Measurements from ENCODE around the gene BMP10.

The BMP10 gene

GRCh38 chr2:68853035-68853434 is 18.2 kb downstream of the BMP10 start:
- ATAC-seq (replicated peaks) (no peak), DNase-seq (no peak)
- Mint-ChIP-seq H3K4me1 (peaks cover 17 to 28% of the 10 kb centered on the region in 2 donors), H3K4me3 (no peak overlapping the region), H3K27ac (no peak overlapping the region), H3K36me3 (no peaks in the 10 kb centered on the region), H3K27me3 (no peaks in the 10 kb centered on the region), H3K9me3 (no peaks in the 10 kb centered on the region)

- Mint-ChIP-seq H3K9me3 (no peaks in the 10 kb centered on the region), H3K27me3 (peaks cover 0 to 4% of the 10 kb centered on the region in 2 donors), H3K36me3 (no peaks in the 10 kb centered on the region), H3K27ac (no peak overlapping the region), H3K4me3 (no peak overlapping the region), H3K4me1 (peaks cover 4 to 7% of the 10 kb centered on the region in 2 donors)
- no peak for ATAC-seq (replicated peaks)
- no peak for DNase-seq
Measured at GRCh38 chr2:68850524-68850923, 20.7 kb downstream of the BMP10 start.

GRCh38 chr2:68849579-68850030 is 21.6 kb downstream of the BMP10 start:
- Mint-ChIP-seq H3K27me3 (peaks cover 0 to 4% of the 10 kb centered on the region in 2 donors), H3K9me3 (no peaks in the 10 kb centered on the region), H3K36me3 (no peaks in the 10 kb centered on the region), H3K4me3 (no peak overlapping the region), H3K4me1 (peaks cover 0 to under 1% of the 10 kb centered on the region in 2 donors), H3K27ac (no peak overlapping the region)
- DNase-seq (no peak), ATAC-seq (replicated peaks) (no peak)

- no peak overlapping the region for H3K27ac Mint-ChIP-seq
- DNase-seq = no peak
- H3K4me3 Mint-ChIP-seq = no peak overlapping the region
- no peak for ATAC-seq (replicated peaks)
- no peaks in the 10 kb centered on the region for H3K4me1 Mint-ChIP-seq
- peaks cover 0 to 4% of the 10 kb centered on the region in 2 donors for H3K27me3 Mint-ChIP-seq
- H3K36me3 Mint-ChIP-seq = no peaks in the 10 kb centered on the region
- H3K9me3 Mint-ChIP-seq = no peaks in the 10 kb centered on the region
Measured at GRCh38 chr2:68847751-68848150, 23.4 kb downstream of the BMP10 start.

DNA sequence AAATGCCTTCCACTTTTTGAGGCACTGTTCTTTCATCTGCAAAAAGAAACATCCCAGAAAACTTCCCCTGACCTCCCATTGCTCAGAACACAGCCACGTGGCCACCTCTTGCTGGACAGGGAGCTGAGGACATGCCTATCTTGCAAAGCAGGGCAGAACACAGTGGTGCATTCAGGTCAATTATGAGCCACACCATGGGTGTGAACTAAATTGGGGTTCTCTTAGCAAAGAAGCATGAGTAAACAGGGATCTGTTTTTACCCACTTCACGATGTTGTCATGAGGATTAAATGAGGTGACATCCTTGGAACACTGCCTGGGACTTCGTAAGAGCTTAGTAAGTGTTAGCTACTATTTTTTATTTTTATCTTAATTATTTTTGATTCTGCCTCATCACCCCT is 25.1 kb downstream of the BMP10 start:
- peaks cover 0 to 2% of the 10 kb centered on the region in 2 donors for H3K4me1 Mint-ChIP-seq
- H3K27ac Mint-ChIP-seq = no peak overlapping the region
- no peak for ATAC-seq (replicated peaks)
- DNase-seq = no peak
- no peaks in the 10 kb centered on the region for H3K9me3 Mint-ChIP-seq
- H3K4me3 Mint-ChIP-seq = no peak overlapping the region
- H3K27me3 Mint-ChIP-seq = peaks cover 0 to 4% of the 10 kb centered on the region in 2 donors
- no peaks in the 10 kb centered on the region for H3K36me3 Mint-ChIP-seq

GRCh38 chr2:68845043-68845442 is 26.2 kb downstream of the BMP10 start:
- Mint-ChIP-seq H3K4me1 (peaks cover 0 to 2% of the 10 kb centered on the region in 2 donors), H3K36me3 (no peaks in the 10 kb centered on the region), H3K4me3 (no peak overlapping the region), H3K9me3 (no peaks in the 10 kb centered on the region), H3K27me3 (peaks cover 0 to 4% of the 10 kb centered on the region in 2 donors), H3K27ac (no peak overlapping the region)
- DNase-seq = no peak
- no peak for ATAC-seq (replicated peaks)

DNA sequence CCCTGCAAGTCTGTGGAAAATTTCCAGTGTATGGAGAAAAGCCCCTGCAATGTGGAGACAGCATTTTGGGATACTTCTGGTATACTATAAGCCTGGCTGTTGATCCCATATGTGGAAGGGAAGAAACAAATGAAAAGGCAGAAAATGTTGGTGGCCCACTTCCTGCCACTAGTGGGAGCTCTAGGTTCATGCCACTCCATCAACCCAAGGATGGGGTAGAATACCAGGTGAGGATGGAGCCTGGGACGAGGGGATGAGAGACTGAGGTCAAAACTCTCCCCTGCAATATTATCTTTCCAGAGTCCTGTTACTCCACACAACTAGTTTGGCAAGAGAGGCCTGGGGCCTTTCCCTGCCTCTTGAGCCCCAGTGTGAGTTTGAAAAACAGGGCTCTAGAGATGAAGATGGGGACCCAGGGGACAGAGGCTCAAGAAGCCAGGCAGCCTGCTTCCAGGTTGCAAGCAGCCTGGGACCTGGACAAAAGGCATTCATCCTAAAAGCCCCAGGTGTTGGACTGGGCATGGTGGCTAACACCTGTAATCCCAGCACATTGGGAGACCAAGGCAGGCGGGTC is 31.9 kb downstream of the BMP10 start:
- Mint-ChIP-seq H3K36me3 (peaks cover 4 to 6% of the 10 kb centered on the region in 2 donors), H3K4me3 (no peak overlapping the region), H3K9me3 (peaks cover 0 to 3% of the 10 kb centered on the region in 2 donors), H3K27ac (peak overlapping the region; percentile 59), H3K4me1 (peaks cover 25 to 28% of the 10 kb centered on the region in 2 donors), H3K27me3 (no peaks in the 10 kb centered on the region)
- DNase-seq (no peak), ATAC-seq (replicated peaks) (no peak)

DNA sequence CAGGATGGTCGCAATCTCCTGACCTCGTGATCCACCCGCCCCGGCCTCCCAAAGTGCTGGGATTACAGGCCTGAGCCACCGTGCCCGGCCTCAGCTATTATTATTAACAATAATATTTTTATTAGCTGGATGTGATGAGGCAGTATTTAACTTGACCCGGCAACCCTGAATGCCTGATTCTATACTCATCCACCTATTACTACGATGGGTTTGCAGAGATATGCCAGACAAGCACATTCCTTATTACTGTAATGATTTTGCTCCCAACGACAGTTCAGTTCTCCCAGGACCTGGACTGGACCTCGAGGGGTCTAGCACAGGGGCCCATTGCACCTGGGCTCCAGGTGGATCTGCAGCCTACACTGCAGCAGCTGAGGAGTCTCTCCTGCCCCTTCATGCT is 32.6 kb downstream of the BMP10 start:
- Mint-ChIP-seq H3K9me3 (peaks cover 0 to 3% of the 10 kb centered on the region in 2 donors), H3K36me3 (peaks cover 4 to 6% of the 10 kb centered on the region in 2 donors), H3K27me3 (no peaks in the 10 kb centered on the region), H3K4me3 (no peak overlapping the region), H3K4me1 (peaks cover 31 to 35% of the 10 kb centered on the region in 2 donors), H3K27ac (peak overlapping the region; percentile 47)
- DNase-seq (no peak), ATAC-seq (replicated peaks) (no peak)

DNA sequence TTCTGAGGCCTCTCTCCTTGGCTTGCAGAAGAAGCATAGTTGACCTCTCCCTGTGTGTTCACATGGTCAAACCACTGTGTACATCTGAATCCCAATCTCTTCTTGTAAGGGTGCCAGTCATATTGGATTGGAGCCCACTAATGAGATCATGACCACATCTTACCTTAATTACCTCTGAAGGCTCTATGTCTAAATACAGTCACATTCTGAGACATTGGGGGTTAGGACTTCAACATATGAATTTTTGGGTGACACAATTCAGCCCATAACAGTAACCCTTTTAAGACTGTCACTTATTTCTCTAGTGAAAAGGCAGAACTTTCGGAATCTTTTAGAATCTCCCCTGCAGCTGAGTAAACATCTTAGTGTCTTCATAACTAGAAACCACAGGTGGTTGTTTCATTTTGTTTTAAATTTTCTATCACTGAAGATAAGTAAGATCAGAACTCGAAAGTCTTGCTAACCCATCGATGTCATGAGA is 33.3 kb downstream of the BMP10 start:
- DNase-seq (no peak), ATAC-seq (replicated peaks) (peak; percentile 17 to 19)
- Mint-ChIP-seq H3K4me1 (peaks cover 32 to 43% of the 10 kb centered on the region in 2 donors), H3K27ac (no peak overlapping the region), H3K9me3 (peaks cover 0 to 3% of the 10 kb centered on the region in 2 donors), H3K27me3 (no peaks in the 10 kb centered on the region), H3K4me3 (no peak overlapping the region), H3K36me3 (peaks cover 4 to 6% of the 10 kb centered on the region in 2 donors)

- Mint-ChIP-seq H3K27ac (peak overlapping the region; percentile 76), H3K9me3 (peaks cover 0 to 3% of the 10 kb centered on the region in 2 donors)
Measured at GRCh38 chr2:68837164-68837860, 33.9 kb downstream of the BMP10 start.

DNA sequence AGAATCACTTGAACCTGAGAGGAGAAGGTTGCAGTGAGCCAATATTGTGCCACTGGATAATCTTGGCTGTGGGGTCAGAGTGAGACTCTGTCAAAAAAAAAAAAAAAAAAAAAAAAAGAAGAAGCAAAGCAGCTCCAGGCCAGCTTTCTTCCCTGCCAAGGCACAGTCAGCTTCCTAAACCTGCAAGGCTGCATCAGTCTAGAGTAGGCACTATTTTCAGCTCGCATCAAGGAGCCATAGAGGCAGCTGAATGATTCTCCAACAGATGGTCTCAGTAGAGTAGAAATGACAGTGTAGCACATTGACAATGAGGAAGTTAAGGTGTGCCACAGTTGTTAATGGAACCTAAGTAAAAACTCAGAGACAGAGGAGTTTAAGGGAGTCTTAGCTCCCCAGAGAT is 35.6 kb downstream of the BMP10 start:
- no peak for DNase-seq
- Mint-ChIP-seq H3K9me3 (peaks cover 0 to 3% of the 10 kb centered on the region in 2 donors), H3K4me1 (peaks cover 51 to 66% of the 10 kb centered on the region in 2 donors), H3K4me3 (no peak overlapping the region), H3K36me3 (peaks cover 6 to 7% of the 10 kb centered on the region in 2 donors), H3K27me3 (no peaks in the 10 kb centered on the region), H3K27ac (peak overlapping the region; percentile 39)
- peak; percentile 50 to 63 for ATAC-seq (replicated peaks)

More at GRCh38 chr2:68837164-68837860, 33.9 kb downstream of the BMP10 start:
- Mint-ChIP-seq H3K4me1 (peaks cover 37 to 49% of the 10 kb centered on the region in 2 donors), H3K27me3 (no peaks in the 10 kb centered on the region), H3K4me3 (no peak overlapping the region), H3K36me3 (peaks cover 4 to 6% of the 10 kb centered on the region in 2 donors)
- peak; percentile 42 to 43 for ATAC-seq (replicated peaks)
- DNase-seq = peak; percentile 55

DNA sequence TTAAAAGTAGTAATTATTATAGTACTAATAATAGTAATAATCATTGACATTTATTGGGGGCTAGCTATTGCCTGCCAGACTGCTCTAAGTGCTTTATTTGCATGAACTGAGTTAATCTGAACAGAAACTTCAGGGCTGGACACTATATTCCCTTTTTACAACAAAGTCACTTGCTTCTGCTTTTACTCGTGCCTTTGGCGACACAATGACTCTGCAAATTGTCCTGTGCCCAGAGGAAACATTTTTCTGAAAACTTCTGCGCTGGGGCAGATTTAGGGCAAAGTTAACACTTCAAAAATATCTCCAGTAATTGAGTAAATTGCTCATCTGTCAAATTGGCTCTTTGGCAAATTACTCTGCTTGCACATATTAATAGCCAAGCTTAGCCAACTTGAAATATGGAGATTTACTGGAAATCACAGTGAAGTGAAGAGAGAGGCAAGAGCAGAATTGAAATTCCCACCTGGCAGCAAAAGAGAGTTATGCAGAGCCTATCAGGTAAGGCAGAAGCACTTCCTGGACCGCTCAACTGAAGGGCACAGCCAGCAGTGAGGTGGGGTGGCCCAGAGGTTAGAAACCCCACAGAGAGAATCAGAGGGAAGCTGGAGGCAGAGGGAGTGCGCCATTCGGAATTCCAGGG is 36.3 kb downstream of the BMP10 start:
- Mint-ChIP-seq H3K9me3 (peaks cover 0 to 3% of the 10 kb centered on the region in 2 donors), H3K36me3 (peaks cover 6 to 7% of the 10 kb centered on the region in 2 donors), H3K4me1 (peaks cover 52 to 69% of the 10 kb centered on the region in 2 donors), H3K27ac (peak overlapping the region; percentile 72), H3K4me3 (peak overlapping the region; percentile 30 to 56), H3K27me3 (no peaks in the 10 kb centered on the region)
- ATAC-seq (replicated peaks) (no peak), DNase-seq (no peak)

DNA sequence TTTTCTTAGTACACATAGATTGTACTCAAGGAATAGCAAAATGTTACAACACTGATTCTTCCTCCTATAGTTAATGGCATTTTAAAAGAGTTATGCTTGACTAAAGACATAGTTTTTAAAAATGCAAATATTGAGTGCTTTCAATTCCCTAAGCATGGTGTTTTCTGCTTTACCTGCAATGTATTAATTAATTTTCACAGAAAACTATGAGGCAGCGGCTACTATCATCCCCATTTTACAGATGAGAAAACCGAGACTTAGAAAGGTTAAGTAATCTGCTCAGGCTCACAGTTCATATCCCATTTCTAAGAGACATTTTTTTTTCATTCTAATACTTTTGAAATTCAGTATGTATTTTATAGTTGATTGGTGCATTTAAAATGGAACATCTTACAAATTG is 38.0 kb downstream of the BMP10 start:
- no peak for DNase-seq
- peaks cover 66 to 86% of the 10 kb centered on the region in 2 donors for H3K4me1 Mint-ChIP-seq
- no peaks in the 10 kb centered on the region for H3K9me3 Mint-ChIP-seq
- H3K36me3 Mint-ChIP-seq = peaks cover 8 to 14% of the 10 kb centered on the region in 2 donors
- H3K27me3 Mint-ChIP-seq = no peaks in the 10 kb centered on the region
- ATAC-seq (replicated peaks) = no peak
- H3K27ac Mint-ChIP-seq = peak overlapping the region; percentile 65
- H3K4me3 Mint-ChIP-seq = no peak overlapping the region

DNA sequence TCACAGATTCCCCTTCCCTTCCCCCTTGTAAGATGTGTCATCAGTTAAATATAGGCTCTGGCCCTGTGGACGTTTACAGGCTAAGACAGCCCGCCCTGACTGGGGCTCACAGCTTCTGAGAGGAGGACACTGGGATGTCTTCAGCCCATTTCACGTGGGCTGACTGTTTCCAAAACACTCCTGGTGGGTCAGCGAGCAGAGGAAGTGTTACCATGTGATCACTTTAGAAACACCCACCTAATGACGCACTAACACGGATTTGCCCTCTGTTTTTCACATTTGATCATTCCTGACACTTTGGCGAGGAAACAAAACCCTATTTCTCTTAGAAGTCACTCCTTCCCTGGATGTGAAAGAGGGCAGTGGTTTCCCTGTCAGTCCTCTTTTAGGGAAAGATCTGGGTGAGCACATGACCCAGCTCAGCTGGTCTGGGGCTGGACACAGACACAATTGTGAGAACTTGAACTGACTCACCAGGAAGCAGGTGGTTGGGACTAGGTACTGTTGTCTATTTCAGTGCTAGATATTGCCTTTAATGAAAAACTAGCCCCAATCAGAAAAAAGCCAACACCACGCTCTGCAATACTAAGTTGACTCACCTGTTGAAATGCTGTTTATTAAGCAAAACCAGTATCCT is 38.8 kb downstream of the BMP10 start:
- H3K36me3 Mint-ChIP-seq = peaks cover 11 to 21% of the 10 kb centered on the region in 2 donors
- H3K27ac Mint-ChIP-seq = peak overlapping the region; percentile 97
- ATAC-seq (replicated peaks) (peak; percentile 74 to 79), DNase-seq (peak; percentile 73)
- no peaks in the 10 kb centered on the region for H3K9me3 Mint-ChIP-seq
- no peaks in the 10 kb centered on the region for H3K27me3 Mint-ChIP-seq
- peak overlapping the region; percentile 58 to 64 for H3K4me3 Mint-ChIP-seq
- H3K4me1 Mint-ChIP-seq = peaks cover 69 to 93% of the 10 kb centered on the region in 2 donors

All from stimulated activated naive B cell treated with anti-CD40 and anti-IgM and Interleukin-4, amounts not matched to agents 10 μg/mL and 1 μg/mL and 100 μg/mL, for 72 hours (primary cell).